NB4 (cell line): Measurements from ENCODE around the gene NAT14.

Experiments used
- DNase-seq: peaks from one replicate; pipeline ENCODE4 v3.0.0; 2010; ENCODE audit warnings: low read depth
- H3K4me3 ChIP-seq: one replicate; pipeline ENCODE4 v1.5.1; 2011; ENCODE audit warnings: mild to moderate bottlenecking, low read depth, low read length, moderate library complexity
- MYC ChIP-seq: IDR thresholded peaks from 2 replicates; pipeline ENCODE4 v1.6.1; 2011; ENCODE audit warnings: low read depth, low read length
- POLR2A ChIP-seq: IDR thresholded peaks from 2 replicates; pipeline ENCODE4 v1.6.1; 2011; ENCODE audit warnings: mild to moderate bottlenecking; ENCODE audit not compliant: insufficient read length; ENCODE audit errors: extremely low read depth
- TF ChIP-seq, protein P1 (sequence below): IDR thresholded peaks from 2 replicates; pipeline ENCODE4 v1.6.1; 2011; ENCODE audit warnings: low read depth, low read length
- TF ChIP-seq, protein P2 (sequence below): IDR thresholded peaks from one replicate; pipeline ENCODE4 v1.5.1; 2012; ENCODE audit warnings: low read depth, low read length

Gene NAT14

DNA sequence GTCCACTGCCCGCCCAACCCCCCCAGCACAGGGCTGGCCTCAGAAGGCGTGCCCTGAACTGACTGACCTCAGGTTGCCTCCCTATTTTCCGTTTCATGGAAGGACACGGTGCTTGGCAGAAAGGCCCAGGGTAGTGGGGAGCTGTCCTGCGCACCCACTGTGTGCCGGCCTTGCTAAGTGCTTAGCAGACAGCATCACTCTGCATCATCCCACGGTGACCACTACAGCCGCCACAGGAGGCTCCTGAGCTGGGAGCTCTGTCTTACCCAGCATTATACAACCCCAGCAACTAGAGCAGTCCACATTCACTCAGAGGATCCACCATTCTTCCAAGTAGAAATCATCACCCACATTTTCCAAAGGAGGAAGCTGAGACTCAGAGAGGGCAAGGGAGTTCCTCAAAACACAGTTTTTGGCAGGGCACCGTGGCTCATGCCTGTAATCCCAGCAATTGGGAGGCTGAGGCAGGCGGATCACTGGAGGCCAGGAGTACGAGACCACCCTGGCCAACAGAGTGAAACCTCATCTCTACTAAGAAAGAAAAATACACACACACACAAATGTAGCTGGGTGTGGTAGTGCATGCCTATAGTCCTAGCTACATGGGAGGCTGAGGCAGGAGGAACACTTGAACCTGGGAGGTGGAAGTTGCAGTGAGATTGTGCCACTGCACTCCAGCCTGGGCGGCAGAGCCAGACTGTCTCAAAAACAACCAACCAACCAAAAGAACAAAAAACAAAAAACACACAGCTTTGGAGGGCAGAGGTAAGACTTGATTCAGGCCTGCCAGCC is 50.4 kb downstream of the NAT14 start:
- H3K4me3 ChIP-seq, result no peak overlapping the region
- TF ChIP-seq, protein P1, sequence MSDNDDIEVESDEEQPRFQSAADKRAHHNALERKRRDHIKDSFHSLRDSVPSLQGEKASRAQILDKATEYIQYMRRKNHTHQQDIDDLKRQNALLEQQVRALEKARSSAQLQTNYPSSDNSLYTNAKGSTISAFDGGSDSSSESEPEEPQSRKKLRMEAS, result no peak
- TF ChIP-seq, protein P2, sequence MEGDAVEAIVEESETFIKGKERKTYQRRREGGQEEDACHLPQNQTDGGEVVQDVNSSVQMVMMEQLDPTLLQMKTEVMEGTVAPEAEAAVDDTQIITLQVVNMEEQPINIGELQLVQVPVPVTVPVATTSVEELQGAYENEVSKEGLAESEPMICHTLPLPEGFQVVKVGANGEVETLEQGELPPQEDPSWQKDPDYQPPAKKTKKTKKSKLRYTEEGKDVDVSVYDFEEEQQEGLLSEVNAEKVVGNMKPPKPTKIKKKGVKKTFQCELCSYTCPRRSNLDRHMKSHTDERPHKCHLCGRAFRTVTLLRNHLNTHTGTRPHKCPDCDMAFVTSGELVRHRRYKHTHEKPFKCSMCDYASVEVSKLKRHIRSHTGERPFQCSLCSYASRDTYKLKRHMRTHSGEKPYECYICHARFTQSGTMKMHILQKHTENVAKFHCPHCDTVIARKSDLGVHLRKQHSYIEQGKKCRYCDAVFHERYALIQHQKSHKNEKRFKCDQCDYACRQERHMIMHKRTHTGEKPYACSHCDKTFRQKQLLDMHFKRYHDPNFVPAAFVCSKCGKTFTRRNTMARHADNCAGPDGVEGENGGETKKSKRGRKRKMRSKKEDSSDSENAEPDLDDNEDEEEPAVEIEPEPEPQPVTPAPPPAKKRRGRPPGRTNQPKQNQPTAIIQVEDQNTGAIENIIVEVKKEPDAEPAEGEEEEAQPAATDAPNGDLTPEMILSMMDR, result no peak
- no peak for TF ChIP-seq POLR2A
- TF ChIP-seq MYC, result no peak
- DNase-seq, result no peak

DNA sequence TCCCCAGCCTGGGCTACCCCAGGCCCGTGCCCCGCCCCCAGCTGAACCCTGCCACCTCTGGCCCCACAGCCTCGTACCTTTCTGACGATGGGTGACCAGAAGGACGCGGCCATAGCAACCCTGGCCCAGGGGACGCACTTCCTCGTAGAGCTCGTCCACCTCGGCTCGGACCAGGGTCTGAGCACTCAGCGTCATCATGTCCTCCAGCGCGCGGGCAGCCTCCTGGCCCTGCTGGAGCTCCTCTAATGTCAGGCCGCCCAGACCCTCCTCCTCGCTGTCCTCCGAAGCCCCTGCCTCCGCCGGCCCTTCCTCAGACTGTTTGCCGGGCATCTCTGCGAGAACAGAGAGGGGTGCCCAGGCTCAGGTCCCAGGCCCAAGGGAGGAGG is 51.0 kb downstream of the NAT14 start:
- no peak overlapping the region for H3K4me3 ChIP-seq
- no peak for DNase-seq
- TF ChIP-seq, protein P2, result no peak
- no peak for TF ChIP-seq POLR2A
- TF ChIP-seq, protein P1, result no peak
- TF ChIP-seq MYC, result no peak

GRCh38 chr19:55536366-55536765 is 51.4 kb downstream of the NAT14 start:
- no peak for DNase-seq
- H3K4me3 ChIP-seq, result no peak overlapping the region
- TF ChIP-seq MYC (no peak), POLR2A (no peak)
- TF ChIP-seq, protein P1, result no peak
- TF ChIP-seq, protein P2, result no peak
